Measurements from ENCODE around the gene SIGLECL1. TPM values are rescaled to one million over a fixed set of nuclear protein-coding genes. Genes with fewer than 3 reads are reported as not detected.

The SIGLECL1 gene
- polyA plus RNA-seq, 3 donors from 2014 or later: not detected

DNA sequence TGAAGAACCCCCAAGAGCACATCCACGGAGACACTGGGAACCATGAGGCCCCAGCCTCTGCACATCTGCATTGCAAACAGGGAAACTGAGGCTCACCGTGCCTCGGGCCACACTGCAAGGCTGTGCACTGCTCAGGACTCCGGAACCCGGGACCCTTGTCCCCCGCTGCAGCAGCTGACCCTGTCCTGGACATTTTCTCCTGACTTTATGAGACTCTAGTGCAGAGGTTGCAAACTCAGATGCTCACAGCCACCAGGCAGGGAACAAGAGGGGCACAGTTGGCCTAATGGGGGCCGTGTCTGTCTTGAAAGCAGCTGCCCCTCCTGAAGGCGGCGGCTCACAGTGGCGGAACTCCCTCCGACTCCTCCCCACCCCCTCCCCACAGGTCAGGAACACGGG is 44.1 kb downstream of the SIGLECL1 start:
- Mint-ChIP-seq H3K4me1 (no peaks in the 10 kb centered on the region), H3K4me3 (no peak overlapping the region), H3K27me3 (ENCODE audit: low read depth in 3 of 3) (peaks cover 3 to 8% (median 5%) of the 10 kb centered on the region in 3 donors), H3K9me3 (no peaks in the 10 kb centered on the region), H3K36me3 (no peaks in the 10 kb centered on the region), H3K27ac (no peak overlapping the region)
- no peak for DNase-seq

DNA sequence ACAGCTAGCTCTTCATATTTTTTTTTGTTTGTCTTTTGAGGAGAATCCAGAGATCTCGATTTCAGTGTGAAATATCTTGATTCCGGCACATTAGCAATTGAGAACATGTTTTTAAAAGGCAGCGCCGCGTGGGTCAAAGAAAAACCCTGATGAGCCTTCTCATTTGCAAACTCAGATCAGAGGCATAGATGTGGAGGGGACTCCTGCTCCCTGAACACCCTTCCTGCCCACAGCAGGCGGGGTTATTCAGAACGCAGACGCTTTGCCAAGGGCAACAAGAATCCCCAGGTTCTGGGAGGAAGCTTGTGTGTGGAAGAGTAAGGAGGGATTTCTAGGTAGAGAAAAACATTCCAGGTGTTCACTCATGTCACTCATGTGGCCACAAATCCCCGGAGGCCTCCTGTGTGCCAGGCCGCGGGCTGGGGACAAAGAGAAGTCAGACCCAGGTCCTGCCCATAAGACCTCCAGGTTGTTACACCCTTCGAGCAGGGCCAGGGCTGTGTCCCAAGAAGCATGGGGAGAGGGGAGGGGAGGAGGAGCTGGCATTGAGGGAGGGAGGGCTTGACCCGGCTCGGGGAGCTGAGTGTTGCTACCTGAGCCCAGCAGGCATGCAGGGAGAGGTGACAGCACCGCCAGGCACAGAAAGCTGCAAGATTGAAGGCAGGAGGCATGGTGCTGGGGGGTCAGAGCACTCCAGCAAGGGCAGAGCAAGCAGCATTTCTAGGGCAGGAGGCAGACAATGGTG is 44.7 kb downstream of the SIGLECL1 start:
- H3K27me3 Mint-ChIP-seq (ENCODE audit: low read depth in 3 of 3): peaks cover 3 to 5% (median 3%) of the 10 kb centered on the region in 3 donors
- H3K4me3 Mint-ChIP-seq: no peak overlapping the region
- H3K27ac Mint-ChIP-seq: no peak overlapping the region
- H3K9me3 Mint-ChIP-seq: no peaks in the 10 kb centered on the region
- no peaks in the 10 kb centered on the region for H3K36me3 Mint-ChIP-seq
- no peak for DNase-seq
- no peaks in the 10 kb centered on the region for H3K4me1 Mint-ChIP-seq

DNA sequence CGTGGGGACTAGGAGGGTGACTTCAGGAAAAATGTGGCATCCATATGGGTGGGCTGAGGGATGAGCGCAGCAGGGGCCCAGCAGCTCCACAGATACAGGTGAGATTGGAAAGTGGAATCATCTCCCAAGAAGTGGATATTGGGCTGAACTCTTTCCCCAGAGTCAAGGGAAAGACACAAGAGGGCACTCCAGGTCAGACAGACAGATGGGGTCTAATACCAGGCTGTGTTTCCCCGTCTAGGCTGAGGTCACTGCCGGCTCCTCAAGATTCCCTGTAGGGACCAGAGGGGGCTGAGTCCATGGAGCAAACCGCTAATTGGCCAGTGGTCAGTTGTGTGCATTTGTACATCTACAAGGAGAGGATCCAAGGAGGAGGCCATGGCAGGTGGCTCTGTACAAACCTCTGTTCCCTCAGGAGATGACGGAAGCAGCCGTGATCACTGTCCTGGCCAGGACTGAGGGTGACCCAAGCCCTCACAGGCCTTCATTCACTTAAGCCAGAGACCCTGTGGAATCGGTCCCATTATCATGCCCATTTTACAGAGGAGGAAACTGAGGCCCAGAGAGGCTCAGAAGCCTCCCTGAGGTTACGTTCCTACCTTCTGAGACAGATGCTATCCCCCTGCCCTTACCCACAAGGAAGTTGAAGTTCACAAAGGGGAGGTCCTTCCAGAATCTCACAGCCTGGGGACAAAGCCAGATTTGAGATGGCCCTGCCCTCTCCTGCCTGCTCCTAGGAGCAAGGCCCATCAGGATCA is 45.6 kb downstream of the SIGLECL1 start:
- DNase-seq: no peak
- Mint-ChIP-seq H3K36me3 (no peaks in the 10 kb centered on the region), H3K4me1 (no peaks in the 10 kb centered on the region), H3K27ac (no peak overlapping the region), H3K27me3 (ENCODE audit: low read depth in 3 of 3) (peaks cover 3 to 5% (median 4%) of the 10 kb centered on the region in 3 donors), H3K9me3 (no peaks in the 10 kb centered on the region), H3K4me3 (no peak overlapping the region)

DNA sequence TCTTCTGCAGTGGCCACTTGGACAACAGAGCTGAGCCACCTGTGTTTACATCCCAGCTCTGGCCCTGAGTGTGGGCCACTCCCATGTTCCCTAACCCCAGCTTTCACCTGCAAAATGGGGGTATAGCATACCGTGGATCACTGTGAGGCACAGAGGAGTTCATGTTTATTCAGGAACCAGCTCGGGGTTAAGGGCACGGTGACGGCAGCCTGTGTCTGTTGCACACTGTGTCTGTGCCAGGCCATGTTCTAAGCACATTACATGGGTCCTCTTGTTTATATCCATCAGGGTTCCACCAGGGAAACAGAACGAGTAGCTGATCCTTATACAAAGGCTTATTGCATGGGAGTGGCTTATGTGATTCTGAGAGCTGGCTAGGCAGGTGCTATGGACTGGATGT is 46.5 kb downstream of the SIGLECL1 start:
- H3K36me3 Mint-ChIP-seq: no peaks in the 10 kb centered on the region
- peaks cover 3 to 5% (median 4%) of the 10 kb centered on the region in 3 donors for H3K27me3 Mint-ChIP-seq (ENCODE audit: low read depth in 3 of 3)
- H3K27ac Mint-ChIP-seq: no peak overlapping the region
- no peaks in the 10 kb centered on the region for H3K9me3 Mint-ChIP-seq
- DNase-seq: no peak
- H3K4me1 Mint-ChIP-seq: no peaks in the 10 kb centered on the region
- no peak overlapping the region for H3K4me3 Mint-ChIP-seq

DNA sequence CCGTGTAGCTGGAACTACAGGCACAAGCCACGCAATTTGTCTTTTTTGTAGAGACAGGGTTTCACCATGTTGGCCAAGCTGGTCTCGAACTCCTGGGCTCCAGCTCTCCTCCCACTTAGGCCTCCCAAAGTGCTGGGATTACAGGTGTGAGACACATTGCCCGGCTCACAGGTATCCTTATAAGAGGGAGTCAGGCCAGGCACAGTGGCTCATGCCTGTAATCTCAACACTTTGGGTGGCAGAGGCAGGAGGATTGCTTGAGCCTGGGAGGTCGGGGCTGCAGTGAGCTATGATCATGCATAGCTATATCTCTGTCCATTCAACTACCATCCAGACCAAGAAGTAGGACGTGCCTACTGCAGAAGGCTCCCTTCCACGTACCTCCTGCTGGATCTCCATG is 50.4 kb downstream of the SIGLECL1 start:
- no peak overlapping the region for H3K4me3 Mint-ChIP-seq
- H3K27me3 Mint-ChIP-seq (ENCODE audit: low read depth in 3 of 3): peaks cover 2 to 8% (median 3%) of the 10 kb centered on the region in 3 donors
- H3K9me3 Mint-ChIP-seq: peaks cover 0 to 17% (median 1%) of the 10 kb centered on the region in 6 donors

DNA sequence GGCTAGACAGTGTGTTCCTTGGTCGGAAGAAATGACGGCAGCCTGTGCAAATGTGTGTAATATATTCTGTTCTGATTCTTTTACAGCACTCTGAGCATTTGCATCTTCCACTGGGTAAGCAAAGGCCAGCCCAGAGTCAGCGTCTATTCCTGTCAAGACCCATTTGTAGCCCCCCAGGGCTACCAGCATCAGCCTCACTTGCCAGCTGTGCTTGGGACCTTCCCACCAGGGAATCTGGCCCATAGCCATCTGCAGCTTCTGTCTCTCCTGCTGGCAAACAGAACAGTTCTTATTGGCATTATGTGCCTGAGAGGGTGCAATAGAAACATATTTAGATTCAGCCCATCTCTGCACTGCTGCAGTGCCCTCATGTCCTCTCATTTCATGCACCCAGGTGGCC is 54.6 kb downstream of the SIGLECL1 start:
- no peak for DNase-seq
- no peak overlapping the region for H3K27ac Mint-ChIP-seq
- H3K9me3 Mint-ChIP-seq: peaks cover 0 to 35% (median 7%) of the 10 kb centered on the region in 6 donors
- no peak overlapping the region for H3K4me3 Mint-ChIP-seq
- peaks cover 0 to 10% (median 8%) of the 10 kb centered on the region in 3 donors for H3K36me3 Mint-ChIP-seq
- H3K4me1 Mint-ChIP-seq: no peaks in the 10 kb centered on the region
- H3K27me3 Mint-ChIP-seq (ENCODE audit: low read depth in 3 of 3): peaks cover 11 to 31% (median 11%) of the 10 kb centered on the region in 3 donors

More for the DNA sequence above, 50.4 kb downstream of the SIGLECL1 start:
- H3K4me1 Mint-ChIP-seq: no peaks in the 10 kb centered on the region
- DNase-seq: no peak
- peaks cover 0 to 6% (median 4%) of the 10 kb centered on the region in 3 donors for H3K36me3 Mint-ChIP-seq
- no peak overlapping the region for H3K27ac Mint-ChIP-seq

DNA sequence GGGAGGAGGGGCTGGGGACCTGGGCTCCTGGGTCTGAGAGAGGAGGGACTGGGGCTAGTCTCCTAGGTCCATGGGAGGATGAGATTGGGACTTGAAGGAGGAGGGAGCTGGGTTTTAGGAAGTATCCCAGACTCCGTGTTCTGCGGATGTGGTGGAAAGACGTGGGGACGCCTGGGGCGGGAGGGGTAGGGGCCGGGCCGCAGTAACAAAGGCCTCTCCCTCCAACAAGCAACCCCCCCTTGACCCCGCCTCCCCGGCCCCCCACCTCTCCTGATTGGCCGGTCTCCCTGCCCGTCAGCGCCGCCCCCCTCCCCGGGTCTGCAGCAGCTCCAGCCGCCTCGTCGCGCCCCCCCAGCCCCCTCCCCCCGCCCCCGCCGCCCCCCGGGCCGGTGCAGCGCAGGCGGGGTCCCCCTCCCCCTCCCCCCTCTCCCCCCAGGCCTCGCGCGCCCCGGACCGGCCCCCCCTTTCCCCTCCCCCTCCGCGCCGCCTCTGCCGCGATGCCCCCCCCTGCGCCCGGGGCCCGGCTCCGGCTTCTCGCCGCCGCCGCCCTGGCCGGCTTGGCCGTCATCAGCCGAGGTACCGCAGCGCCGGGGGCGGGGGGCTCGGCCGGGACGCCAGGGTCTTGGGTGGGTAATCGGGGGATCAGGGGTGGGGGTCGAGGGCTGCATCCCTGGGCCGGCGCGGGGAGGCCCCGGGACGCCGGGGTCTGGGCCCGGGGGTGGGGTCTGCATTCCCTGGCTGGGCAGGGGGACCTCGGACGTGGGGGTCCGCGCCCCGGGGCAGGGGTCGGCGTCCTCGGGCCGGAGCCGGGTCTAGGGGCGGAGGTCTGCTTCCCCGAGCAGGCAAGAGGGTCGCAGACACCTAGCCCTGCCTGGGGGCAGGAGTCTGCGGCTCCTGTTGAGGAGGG is 60.7 kb downstream of the SIGLECL1 start, which contains the start of gene IGLON5:
IGLON5 (plus strand) TSS at position 294 of the 907 bp plus-strand sequence; CDS start at position 498, 204 bp downstream.
- DNase-seq: no peak
- Mint-ChIP-seq H3K36me3 (peaks cover 0 to 8% (median 5%) of the 10 kb centered on the region in 3 donors), H3K4me1 (peaks cover 0 to 6% of the 10 kb centered on the region in 2 donors), H3K4me3 (peak within 1 kb of the TSS in 1 of 5 donors; percentile 9), H3K27me3 (ENCODE audit: low read depth in 3 of 3) (peaks cover 16 to 34% (median 17%) of the 10 kb centered on the region in 3 donors), H3K27ac (no peak within 1 kb of the TSS), H3K9me3 (peaks cover 0 to 16% (median 6%) of the 10 kb centered on the region in 6 donors)

DNA sequence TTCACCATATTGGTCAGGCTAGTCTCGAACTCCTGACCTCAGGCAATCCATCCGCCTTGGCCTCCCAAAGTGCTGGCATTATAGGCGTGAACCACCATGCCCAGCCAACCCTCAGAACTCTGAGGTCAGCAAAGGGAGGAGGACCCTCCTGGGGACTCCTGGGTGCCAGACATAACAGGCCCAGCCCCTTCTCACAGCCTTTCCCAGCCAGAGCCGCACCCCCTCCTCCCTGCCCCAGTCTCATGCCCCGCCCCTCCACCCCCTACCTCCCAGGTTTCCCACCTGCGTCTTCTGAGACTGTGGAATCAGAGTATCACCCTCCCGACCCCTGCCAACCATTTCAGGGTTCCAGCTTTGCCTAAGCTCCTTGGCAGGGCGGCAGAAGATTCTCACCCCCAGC is 65.8 kb downstream of the SIGLECL1 start:
- Mint-ChIP-seq H3K27ac (no peak overlapping the region), H3K4me3 (no peak overlapping the region), H3K4me1 (peaks cover 0 to 6% of the 10 kb centered on the region in 2 donors), H3K36me3 (peaks cover 0 to 4% (median 0%) of the 10 kb centered on the region in 3 donors), H3K9me3 (peaks cover 0 to 2% (median 0%) of the 10 kb centered on the region in 6 donors), H3K27me3 (ENCODE audit: low read depth in 3 of 3) (peaks cover 6 to 17% (median 14%) of the 10 kb centered on the region in 3 donors)
- DNase-seq: no peak

DNA sequence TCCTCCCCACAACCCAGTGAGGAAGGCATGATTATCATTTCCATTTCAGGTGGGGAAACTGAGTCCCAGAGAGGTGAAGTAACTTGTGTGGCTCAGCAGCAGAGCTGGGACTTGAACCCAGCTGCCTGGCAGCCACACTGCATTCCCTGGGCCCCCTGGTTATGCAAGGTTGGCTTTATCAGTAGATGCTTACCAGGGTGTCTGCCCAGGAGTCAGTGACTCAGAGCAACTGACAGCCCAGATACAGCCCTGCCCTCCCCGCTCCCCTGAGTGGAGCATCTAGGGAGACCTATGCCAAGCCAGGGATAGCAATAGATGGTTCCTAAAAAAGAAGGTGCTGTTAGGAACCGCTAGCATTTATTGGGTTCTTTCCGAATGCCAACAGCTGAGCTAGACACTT is 66.5 kb downstream of the SIGLECL1 start:
- Mint-ChIP-seq H3K4me1 (peaks cover 0 to 6% of the 10 kb centered on the region in 2 donors), H3K36me3 (peaks cover 0 to 4% (median 0%) of the 10 kb centered on the region in 3 donors), H3K27me3 (ENCODE audit: low read depth in 3 of 3) (peaks cover 4 to 14% (median 11%) of the 10 kb centered on the region in 3 donors), H3K9me3 (peaks cover 0 to 2% (median 0%) of the 10 kb centered on the region in 6 donors), H3K4me3 (no peak overlapping the region), H3K27ac (no peak overlapping the region)
- DNase-seq: no peak

DNA sequence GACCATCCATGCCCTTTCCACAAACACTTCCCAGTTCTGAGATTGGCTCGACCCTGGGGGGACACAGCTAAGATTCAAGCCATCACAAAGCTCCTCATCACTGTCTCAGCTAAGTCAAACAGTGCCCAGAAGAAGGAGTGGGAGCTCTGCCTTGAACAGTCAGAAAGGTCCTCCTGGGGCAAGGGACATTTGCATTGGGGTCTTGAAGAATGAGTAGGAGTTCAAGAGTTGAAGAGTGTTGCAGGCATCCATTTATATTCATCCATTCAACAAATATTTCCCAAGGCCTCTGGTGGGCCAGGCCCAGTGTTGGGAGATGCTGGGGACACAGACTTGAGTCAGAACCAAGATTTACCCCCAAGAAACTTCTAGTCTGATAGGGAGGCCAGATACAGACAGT is 67.1 kb downstream of the SIGLECL1 start:
- DNase-seq: no peak
- Mint-ChIP-seq H3K27ac (no peak overlapping the region), H3K4me1 (peaks cover 0 to 5% of the 10 kb centered on the region in 2 donors), H3K36me3 (peaks cover 0 to 4% (median 0%) of the 10 kb centered on the region in 3 donors), H3K9me3 (peaks cover 0 to 2% (median 0%) of the 10 kb centered on the region in 6 donors), H3K4me3 (no peak overlapping the region), H3K27me3 (ENCODE audit: low read depth in 3 of 3) (peaks cover 2 to 11% (median 9%) of the 10 kb centered on the region in 3 donors)

Other genes with a start within 250 kb of the SIGLECL1 start
- not detected for gene KLK8, start 249.5 kb upstream of the SIGLECL1 start, polyA plus RNA-seq
- gene KLK10, start 231.4 kb upstream of the SIGLECL1 start, polyA plus RNA-seq: not detected
- gene KLK11, start 224.5 kb upstream of the SIGLECL1 start, polyA plus RNA-seq: not detected
- gene KLK12, start 216.1 kb upstream of the SIGLECL1 start, polyA plus RNA-seq: not detected
- gene KLK13, start 186.0 kb upstream of the SIGLECL1 start, polyA plus RNA-seq: not detected
- gene KLK14, start 168.2 kb upstream of the SIGLECL1 start, polyA plus RNA-seq: not detected
- 1 to 10 TPM; 2.0 to 5.6 (median 5.0) TPM for gene CTU1, start 142.7 kb upstream of the SIGLECL1 start, polyA plus RNA-seq
- gene SIGLEC9, start 126.2 kb upstream of the SIGLECL1 start, polyA plus RNA-seq: 10 to 100 TPM in 2 of 3 donors, 1 to 10 TPM in 1; 6.2 to 16.8 (median 11.3) TPM
- 100 to 1,000 TPM; 108 to 213 (median 129) TPM for gene SIGLEC7, start 108.8 kb upstream of the SIGLECL1 start, polyA plus RNA-seq
- 10 to 100 TPM in 2 of 3 donors, 1 to 10 TPM in 1; 3.5 to 17.4 (median 10.3) TPM for gene CD33, start 26.0 kb upstream of the SIGLECL1 start, polyA plus RNA-seq
- not detected for gene IGLON5, start 60.6 kb downstream of the SIGLECL1 start, polyA plus RNA-seq
- gene VSIG10L, start 91.1 kb downstream of the SIGLECL1 start, polyA plus RNA-seq: under 1 TPM in 1 of 3 donors, not detected in 2; 0.38 TPM
- 10 to 100 TPM; 49.9 to 74.4 (median 69.3) TPM for gene ETFB, start 115.3 kb downstream of the SIGLECL1 start, polyA plus RNA-seq
- gene CLDND2, start 117.9 kb downstream of the SIGLECL1 start, polyA plus RNA-seq: under 1 TPM in 1 of 3 donors, not detected in 2; 0.83 TPM
- gene NKG7, start 121.6 kb downstream of the SIGLECL1 start, polyA plus RNA-seq: 1,000 to 10,000 TPM; 7,925 to 8,923 (median 8,385) TPM
- gene LIM2, start 136.9 kb downstream of the SIGLECL1 start, polyA plus RNA-seq: 10 to 100 TPM; 19.2 to 40.0 (median 37.9) TPM
- 1 to 10 TPM in 2 of 3 donors, not detected in 1; 1.7 to 3.8 TPM for gene C19orf84, start 139.5 kb downstream of the SIGLECL1 start, polyA plus RNA-seq
- 1 to 10 TPM in 1 of 3 donors, under 1 TPM in 2; 0.09 to 1.8 (median 0.39) TPM for gene SIGLEC10, start 166.6 kb downstream of the SIGLECL1 start, polyA plus RNA-seq
- gene SIGLEC8, start 207.4 kb downstream of the SIGLECL1 start, polyA plus RNA-seq: not detected
- gene CEACAM18, start 227.5 kb downstream of the SIGLECL1 start, polyA plus RNA-seq: not detected